Calu3 (cell line): Measurements from ENCODE around the gene RPS6KA5. TPM values are rescaled to one million over a fixed set of nuclear protein-coding genes. Genes with fewer than 3 reads are reported as not detected.

Experiments used
- Bru-seq: library from RNA; stranded (reverse); fragments of 400-500 nt; gene quantifications from one replicate; lab custom pipeline; 2021; lab: Mats Ljungman, UMichigan
- BruChase-seq, 2 experiments: library from RNA; stranded (reverse); fragments of 400-500 nt; gene quantifications; one replicate each; lab custom pipeline; 2021; lab: Mats Ljungman, UMichigan
- BruUV-seq: library from RNA; stranded (reverse); fragments of 400-500 nt; replicated peaks from 2 replicates; lab custom pipeline; 2021; lab: Mats Ljungman, UMichigan
- CTCF ChIA-PET: fragments of 300-600 bp; sonication (Branson Sonifier 250); formaldehyde crosslinking; loops from one replicate; lab custom pipeline; 2022; ENCODE audit warnings: antibody characterized with exemption; lab: Charles Lee
- DNase-seq: peaks from one replicate; pipeline ENCODE4 v3.0.0; 2022
- H3K27ac Mint-ChIP-seq: one replicate; pipeline ENCODE4 v1.8.0; 2022; ENCODE audit warnings: mixed read lengths; ENCODE audit not compliant: unreplicated experiment
- H3K27me3 Mint-ChIP-seq: one replicate; pipeline ENCODE4 v1.8.0; 2022; ENCODE audit warnings: mixed read lengths; ENCODE audit not compliant: unreplicated experiment
- H3K36me3 Mint-ChIP-seq: one replicate; pipeline ENCODE4 v1.8.0; 2022; ENCODE audit warnings: mild to moderate bottlenecking, moderate library complexity, mixed read lengths; ENCODE audit not compliant: insufficient read depth, unreplicated experiment
- H3K4me1 Mint-ChIP-seq: one replicate; pipeline ENCODE4 v1.8.0; 2022; ENCODE audit warnings: mild to moderate bottlenecking, low read depth, mixed read lengths; ENCODE audit not compliant: unreplicated experiment
- H3K4me3 Mint-ChIP-seq: one replicate; pipeline ENCODE4 v1.8.0; 2022; ENCODE audit warnings: mild to moderate bottlenecking, low read depth, moderate library complexity, mixed read lengths; ENCODE audit not compliant: unreplicated experiment
- H3K9me3 Mint-ChIP-seq: one replicate; pipeline ENCODE4 v1.8.0; 2022; ENCODE audit warnings: low read depth, mixed read lengths; ENCODE audit not compliant: unreplicated experiment
- CTCF ChIP-seq: fragments of 200-600 bp; IDR thresholded peaks from one replicate; pipeline ENCODE4 v1.8.0; 2022; ENCODE audit warnings: antibody characterized with exemption; ENCODE audit not compliant: unreplicated experiment
- intact Hi-C: fragments of 100-400 bp; cut with micrococcal nuclease; formaldehyde crosslinking; loops from one replicate; pipeline ENCODE4 v1.10.0; 2022; ENCODE audit not compliant: unreplicated experiment
- long read RNA-seq: library from polyadenylated mRNA; stranded (forward); transcript quantifications from one replicate; pipeline ENCODE4 v2.0.0, GENCODE V29; 2022
- total RNA-seq: library from RNA; stranded (reverse); gene quantifications from 2 replicates; pipeline ENCODE4 v1.2.3, GENCODE V29; 2022

Gene RPS6KA5
- 9.7 and 10.3 TPM in 2 replicates for total RNA-seq
- percentile 73 among the genes with signal in this experiment for Bru-seq, nascent RNA
- BruChase-seq, experiment 1, labeled RNA remaining after a 6-hour chase: percentile 53 among the genes with signal in this experiment
- BruChase-seq, experiment 2, labeled RNA remaining after a 2-hour chase: percentile 57 among the genes with signal in this experiment
- long read RNA-seq, full-length matches to known transcripts: 7 of 11 reads
- long read RNA-seq, partial matches to known transcripts: 1 of 11 reads
- long read RNA-seq, other reads (novel, unspliced or antisense): 3 of 11 reads

- Mint-ChIP-seq H3K36me3 (peaks cover 3% of the 10 kb centered on the region), H3K4me3 (no peak within 1 kb of the TSS), H3K4me1 (peaks cover 12% of the 10 kb centered on the region), H3K9me3 (no peaks in the 10 kb centered on the region), H3K27ac (no peak within 1 kb of the TSS), H3K27me3 (no peaks in the 10 kb centered on the region)
- intact Hi-C loops: no loop called here
- no peak for TF ChIP-seq CTCF
- DNase-seq: peak; percentile 99
- no TSS peak for BruUV-seq
- CTCF ChIA-PET: interaction anchor here (0.6 to 1.6 kb wide), 10 partner anchors 12 to 173 kb away, joined by 3 to 9 read pairs (median 4); partner anchors contain the start of gene DGLUCY
Observed at GRCh38 chr14:91060351-91061055, at the start of gene RPS6KA5. Gene RPS6KA5, minus strand, starts transcription at chr14:91060641. Its CDS starts 207 bp downstream, at chr14:91060434.

GRCh38 chr14:91108941-91109611, 48.6 kb upstream of the RPS6KA5 start:
- Mint-ChIP-seq H3K9me3 (no peaks in the 10 kb centered on the region), H3K4me3 (no peak overlapping the region), H3K27me3 (no peaks in the 10 kb centered on the region), H3K4me1 (peaks cover 15% of the 10 kb centered on the region), H3K36me3 (peaks cover 6% of the 10 kb centered on the region), H3K27ac (no peak overlapping the region)
- no TSS peak for BruUV-seq
- no peak for DNase-seq
- CTCF ChIA-PET: no interaction called here
- intact Hi-C loops: no loop called here
- TF ChIP-seq CTCF: no peak

GRCh38 chr14:91103116-91103515, 42.7 kb upstream of the RPS6KA5 start:
- no peaks in the 10 kb centered on the region for H3K36me3 Mint-ChIP-seq
- H3K27me3 Mint-ChIP-seq: no peaks in the 10 kb centered on the region
- no peaks in the 10 kb centered on the region for H3K9me3 Mint-ChIP-seq
- no peak for DNase-seq
- no peak overlapping the region for H3K27ac Mint-ChIP-seq
- H3K4me3 Mint-ChIP-seq: no peak overlapping the region
- CTCF ChIA-PET: interaction anchor here (0.6 kb wide), 1 partner anchor 24 kb away, joined by 4 read pairs; no protein-coding TSS in a partner anchor
- BruUV-seq: no TSS peak
- TF ChIP-seq CTCF: no peak
- intact Hi-C loops: no loop called here
- peaks cover 9% of the 10 kb centered on the region for H3K4me1 Mint-ChIP-seq

- CTCF ChIA-PET: interaction anchor here (0.7 kb wide), 1 partner anchor 224 kb away, joined by 3 read pairs; no protein-coding TSS in a partner anchor
- BruUV-seq: no TSS peak
Observed at GRCh38 chr14:91100102-91100501, 39.7 kb upstream of the RPS6KA5 start.

More at GRCh38 chr14:91100102-91100501, 39.7 kb upstream of the RPS6KA5 start:
- TF ChIP-seq CTCF: no peak
- Mint-ChIP-seq H3K27ac (no peak overlapping the region), H3K4me3 (no peak overlapping the region), H3K9me3 (no peaks in the 10 kb centered on the region), H3K36me3 (no peaks in the 10 kb centered on the region), H3K27me3 (no peaks in the 10 kb centered on the region), H3K4me1 (peaks cover 9% of the 10 kb centered on the region)
- intact Hi-C loops: no loop called here
- no peak for DNase-seq
